GM18870 (cell line): ENCODE results near the gene SGSM1.

ENCODE experiments used
- ATAC-seq: cut with Tn5 transposase; IDR thresholded peaks from one replicate; pipeline ENCODE4 v1.9.1; 2021; ENCODE audit warnings: moderate library complexity; ENCODE audit not compliant: unreplicated experiment

The SGSM1 gene

GRCh38 chr22:24947881-24948280, 141.9 kb downstream of the SGSM1 start:
- ATAC-seq, result no peak

DNA sequence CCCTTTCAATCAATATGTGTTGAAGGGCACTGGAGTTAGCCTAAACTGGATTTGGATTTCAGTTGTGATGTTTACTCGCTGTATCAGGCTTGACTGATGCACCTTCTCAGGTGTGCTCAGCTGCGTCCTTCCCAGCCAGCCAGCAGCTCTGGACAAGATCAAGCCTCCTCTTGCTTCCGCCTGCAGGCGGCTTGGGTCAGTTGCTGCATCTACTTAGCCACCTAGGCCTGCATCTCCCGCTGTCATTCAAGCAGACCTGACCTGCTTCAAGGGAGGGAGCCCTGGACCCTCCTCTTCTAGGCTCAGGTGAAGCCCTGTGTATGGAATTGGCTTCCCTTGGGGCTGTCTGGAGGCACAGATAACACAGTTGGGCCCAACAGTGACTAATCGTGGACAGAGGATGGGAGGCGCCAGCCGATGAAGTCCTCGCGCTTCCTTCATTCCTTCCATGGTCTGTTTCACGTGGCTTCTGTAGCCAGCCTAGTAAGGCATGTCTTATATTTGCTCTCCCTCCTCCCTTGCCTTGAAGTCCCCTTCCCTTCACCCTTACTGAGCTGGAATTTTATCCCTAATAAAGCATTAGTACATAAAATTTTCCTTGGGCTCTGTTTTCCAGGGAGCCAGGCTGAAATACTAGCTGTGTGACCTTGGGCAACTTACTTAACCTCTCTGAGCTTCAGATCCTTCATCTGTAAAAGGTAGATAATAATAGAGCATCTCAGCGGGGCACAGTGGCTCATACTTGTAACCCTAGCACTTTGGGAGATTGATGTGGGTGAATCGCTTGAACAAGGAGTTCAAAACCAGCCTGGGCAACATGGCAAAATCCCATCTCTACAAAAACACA, 142.6 kb downstream of the SGSM1 start:
- no peak for ATAC-seq

DNA sequence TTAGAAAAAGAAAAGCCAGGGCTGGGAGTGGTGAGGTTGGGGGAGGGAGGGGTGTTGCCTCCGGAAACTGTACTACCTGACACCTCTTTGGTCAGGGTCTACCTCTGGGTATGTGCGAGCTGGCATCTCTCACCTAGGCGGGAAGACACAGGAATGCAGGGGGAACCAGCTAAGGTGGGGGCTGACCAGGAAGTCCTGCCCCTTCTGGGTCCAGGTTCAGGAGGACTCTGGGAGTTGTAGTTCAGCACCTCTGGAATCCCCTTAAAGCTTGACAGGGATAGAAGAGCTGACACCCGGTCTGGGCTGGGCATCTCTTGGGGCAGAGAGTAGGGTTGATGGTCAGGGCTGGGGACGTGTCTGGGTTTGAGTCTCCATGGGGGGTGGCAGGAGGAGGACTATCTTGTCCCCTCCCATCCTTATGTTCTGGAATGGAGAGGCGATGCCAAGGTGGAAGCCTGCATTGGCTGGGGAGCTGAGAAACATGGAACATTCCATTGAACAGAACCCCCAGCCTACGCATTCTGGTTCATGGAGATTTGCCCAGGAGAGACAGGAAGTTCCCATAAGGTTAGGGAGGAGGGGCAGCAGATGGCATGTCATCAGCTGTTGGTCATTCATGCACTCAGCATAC, 144.4 kb downstream of the SGSM1 start:
- no peak for ATAC-seq

GRCh38 chr22:24951942-24952836, 146.2 kb downstream of the SGSM1 start, which contains the start of gene KIAA1671:
Gene KIAA1671 (plus strand): TSS chr22:24952716. CDS start chr22:25028000, 75,284 bp downstream.
- ATAC-seq, result no peak

GRCh38 chr22:24952837-24953383, 146.9 kb downstream of the SGSM1 start:
- ATAC-seq, result no peak

DNA sequence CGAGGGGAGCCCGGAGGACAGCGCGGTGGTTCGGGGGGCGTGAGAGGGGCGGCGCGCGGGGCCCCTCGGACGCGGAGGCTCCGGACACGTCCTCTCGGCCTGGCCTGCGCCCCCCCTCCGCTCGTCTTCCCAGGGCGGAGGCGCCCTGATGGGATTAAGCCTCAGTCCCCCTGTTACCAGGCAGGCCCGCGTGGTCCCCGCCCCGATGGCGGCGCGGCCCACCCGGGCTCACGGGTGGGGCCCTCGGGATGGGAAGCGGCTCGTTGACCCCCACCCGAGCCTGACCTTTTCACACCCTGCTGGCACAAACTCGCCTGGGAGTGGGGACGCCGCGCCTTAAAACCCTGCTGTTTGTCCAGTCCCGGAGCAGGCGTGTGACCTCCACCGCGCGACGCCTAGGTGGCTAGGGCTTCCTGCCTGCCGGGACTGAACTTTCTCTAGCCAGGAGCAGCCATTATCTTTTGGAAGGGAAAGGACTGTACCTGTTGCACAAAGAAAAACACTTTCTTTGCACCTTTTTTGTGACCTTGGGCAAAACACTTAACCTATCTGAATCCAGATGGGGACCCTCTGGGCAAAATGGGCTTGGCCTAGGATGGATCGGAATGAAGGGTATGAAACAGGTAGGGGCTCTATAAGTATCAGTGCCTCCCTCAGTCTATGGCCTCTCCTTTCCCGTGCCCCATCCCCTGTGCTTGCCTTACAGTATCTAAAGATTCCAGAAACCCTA, 147.5 kb downstream of the SGSM1 start:
- ATAC-seq, result no peak

GRCh38 chr22:24954114-24954463, 148.1 kb downstream of the SGSM1 start:
- no peak for ATAC-seq

- ATAC-seq, result no peak
These were observed 148.8 kb downstream of the SGSM1 start for GRCh38 chr22:24954856-24955255.

GRCh38 chr22:24957043-24957442, 151.0 kb downstream of the SGSM1 start:
- ATAC-seq, result no peak

DNA sequence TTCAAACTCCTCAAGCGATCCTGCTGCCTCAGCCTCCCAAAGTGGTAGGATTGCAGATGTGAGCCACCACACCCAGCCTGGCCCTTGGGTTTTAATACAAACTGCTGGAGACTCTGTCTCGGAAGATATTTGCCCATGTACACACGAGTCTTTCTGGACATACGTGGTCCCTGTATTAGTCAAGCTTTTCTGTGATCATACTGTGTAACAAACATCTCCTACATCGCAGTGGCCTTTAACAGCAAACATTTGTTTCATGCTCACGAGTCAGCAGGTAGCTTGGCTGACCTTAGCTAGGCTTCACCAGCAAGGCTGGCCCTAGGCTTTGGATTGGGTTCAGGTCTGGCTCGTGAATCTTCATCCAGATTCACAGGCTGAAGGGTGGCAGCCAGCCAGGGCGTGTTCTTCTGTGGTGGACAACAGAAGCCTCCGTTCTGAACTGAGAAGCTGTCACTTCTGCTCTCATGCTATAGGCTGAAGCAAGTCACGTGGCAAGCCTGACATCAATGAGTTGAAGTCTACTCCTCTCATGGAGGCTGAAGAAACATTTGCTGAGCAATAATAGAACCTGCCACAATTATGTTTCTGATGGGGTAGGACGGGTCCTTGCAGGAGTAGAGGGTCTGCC, 155.3 kb downstream of the SGSM1 start:
- ATAC-seq, result no peak

DNA sequence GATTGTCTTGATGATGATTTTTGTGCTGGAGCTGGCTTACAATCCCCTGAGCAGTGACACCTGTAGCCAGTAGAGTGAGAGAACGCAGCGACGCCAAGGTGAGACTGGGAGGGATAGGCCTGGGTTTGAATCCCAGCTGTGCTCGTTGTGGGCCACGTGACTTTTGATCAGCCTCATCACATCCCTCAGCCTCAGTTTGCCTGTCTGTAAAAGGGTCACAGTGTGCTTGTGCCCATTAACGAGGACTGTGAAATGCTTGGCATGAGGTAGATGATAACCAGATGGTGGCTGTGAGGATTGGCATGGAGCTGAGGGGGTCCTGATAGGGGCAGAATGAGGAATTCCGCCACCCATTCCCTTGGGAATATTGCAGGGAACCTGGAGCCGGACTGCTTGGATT, 156.1 kb downstream of the SGSM1 start:
- ATAC-seq, result no peak

GRCh38 chr22:24962835-24963234, 156.8 kb downstream of the SGSM1 start:
- no peak for ATAC-seq

GRCh38 chr22:24964441-24964840, 158.4 kb downstream of the SGSM1 start:
- ATAC-seq, result no peak

GRCh38 chr22:24965822-24966626, 160.0 kb downstream of the SGSM1 start:
- ATAC-seq, result no peak

DNA sequence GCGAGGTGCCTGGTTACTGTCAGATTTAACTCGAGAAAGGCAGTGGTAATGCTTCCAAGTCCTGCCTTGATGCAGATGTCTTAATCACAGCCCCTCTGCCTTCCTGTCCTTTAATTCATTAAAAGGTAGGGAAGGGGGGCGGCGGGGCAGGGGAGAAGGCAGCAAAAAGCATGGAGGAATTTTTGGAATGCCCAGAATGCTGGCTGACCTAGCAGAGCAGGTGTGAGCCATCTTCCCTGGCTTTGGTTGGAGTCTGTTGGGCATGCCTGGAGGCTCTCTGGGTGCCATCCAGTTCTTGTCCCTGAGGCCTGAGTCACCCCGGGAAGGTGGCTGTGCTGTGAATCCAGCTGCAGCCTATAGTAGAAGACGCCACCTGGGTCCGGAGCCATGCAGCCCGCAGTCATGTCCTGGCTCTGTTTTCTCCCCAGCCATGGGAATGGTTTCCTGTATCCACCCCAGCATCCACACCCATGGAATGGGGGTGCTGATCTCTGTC, 162.1 kb downstream of the SGSM1 start:
- ATAC-seq, result no peak

DNA sequence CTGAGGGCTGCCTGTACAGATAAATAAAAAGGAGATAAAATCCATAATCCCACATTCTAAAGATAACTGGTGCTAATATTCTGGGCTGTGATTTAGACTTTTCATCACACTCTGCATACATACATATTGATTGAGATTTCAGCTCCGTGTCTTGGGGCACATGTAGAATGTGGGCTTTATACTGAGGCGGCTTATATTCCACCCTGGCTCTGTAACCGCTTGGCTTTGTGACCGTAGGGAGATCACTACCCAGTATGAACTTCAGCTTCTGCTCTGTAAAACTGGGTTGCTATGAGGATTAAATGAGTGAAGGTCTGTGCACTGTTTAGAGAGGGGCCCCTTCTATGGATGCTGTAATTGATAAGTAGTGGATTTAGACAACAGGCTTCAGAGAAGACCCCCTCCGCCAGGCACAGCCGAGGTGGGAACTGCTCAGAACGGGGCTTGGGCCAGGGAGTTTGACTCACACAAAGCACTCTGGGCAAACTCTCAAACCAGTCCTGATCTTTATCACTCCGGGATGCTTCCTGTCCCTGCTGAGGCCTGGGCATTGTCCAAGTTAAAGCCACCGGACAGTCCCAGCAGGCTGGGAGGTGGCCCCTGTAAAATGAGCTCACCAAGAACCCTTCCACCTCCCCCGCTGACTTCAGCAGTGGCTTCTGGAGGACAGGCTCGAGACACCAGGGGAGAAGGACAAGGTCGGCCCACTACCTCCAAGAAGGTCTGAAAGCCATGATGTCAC, 163.7 kb downstream of the SGSM1 start:
- no peak for ATAC-seq

DNA sequence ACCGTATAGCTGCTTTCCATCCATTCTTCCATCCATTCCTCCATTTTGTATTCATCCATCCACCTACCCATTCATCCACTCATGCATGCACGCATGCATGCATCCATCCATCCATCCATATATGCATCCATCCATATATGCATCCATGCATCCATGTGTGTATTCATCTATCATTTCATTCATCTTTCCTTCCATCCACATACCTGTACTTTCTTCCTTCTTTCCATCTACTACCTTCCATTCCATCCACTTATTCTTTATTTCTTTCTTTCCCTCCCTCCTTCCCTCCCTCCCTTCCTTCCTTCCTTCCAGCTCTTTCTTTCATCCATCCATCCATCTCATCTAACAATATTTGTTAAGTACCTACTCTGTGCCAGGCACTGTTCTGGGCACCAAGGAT, 166.4 kb downstream of the SGSM1 start:
- no peak for ATAC-seq

GRCh38 chr22:24973872-24974271, 167.9 kb downstream of the SGSM1 start:
- ATAC-seq, result no peak
